Measurements from ENCODE around the gene NTM.

GRCh38 chr11:131858505-131858904, 488.1 kb downstream of the NTM start:
- TF ChIP-seq CTCF (conservative IDR thresholded peaks at IDR 0.05 in 1 of 2, IDR thresholded peaks at IDR 0.05 in 1 of 2; ENCODE audit: low read depth in 1 of 2, low read length in 2 of 2) (no peak), EZH2 (IDR thresholded peaks at IDR 0.05; ENCODE audit: low read length, missing control alignments) (no peak)
